K562 (cell line): Measurements from ENCODE around the gene CAST. TPM values are rescaled to one million over a fixed set of nuclear protein-coding genes. Genes with fewer than 3 reads are reported as not detected.

Experiments used
- ATAC-seq: fragments of 200-7000 bp; cut with Tn5 transposase; 3 replicates; pipeline ENCODE4 v1.9.1; 2020; ENCODE audit warnings: moderate library complexity
- BruUV-seq: library from RNA; stranded (reverse); fragments of 400-500 nt; replicated peaks from 2 replicates; lab custom pipeline; 2021; lab: Mats Ljungman, UMichigan
- CTCF ChIA-PET: fragments of 300-600 bp; formaldehyde crosslinking; extraction: SDS; loops from one replicate; lab custom pipeline; 2021; ENCODE audit warnings: low intra/inter-chr PET ratio; lab: Yijun Ruan, JAX
- POLR2A ChIA-PET: fragments of 300-600, 350-650 bp; sonication (Branson Sonifier 250); formaldehyde crosslinking; extraction: SDS; loops from one replicate; lab custom pipeline; 2021; ENCODE audit warnings: antibody characterized with exemption, inconsistent platforms; lab: Yijun Ruan, JAX
- DNase-seq, 4 experiments: peaks; one replicate each; pipeline versions ENCODE4 v3.0.0 to v3.0.0-alpha.2; 2011 to 2018; ENCODE audit warnings: low spot score in 3 of 4, mixed read lengths in 3 of 4; ENCODE audit errors: extremely low read depth in 1 of 4
- FAIRE-seq: peaks from 2 replicates; lab custom pipeline; 2011; peaks lifted over from hg19 to GRCh38; lab: Jason Lieb, UNC
- H2AFZ ChIP-seq: 2 replicates; pipeline ENCODE4 v1.6.0; 2011; ENCODE audit warnings: low read depth, low read length, control low read depth, inconsistent platforms
- H3K27ac ChIP-seq: fragments of 200-600 bp; 3 replicates; pipeline ENCODE4 v1.8.0; 2011; ENCODE audit warnings: low read depth, mild to moderate bottlenecking, control low read depth, inconsistent platforms, low read length, moderate library complexity, mixed read lengths; ENCODE audit errors: extremely low read depth
- H3K27me3 ChIP-seq, 2 experiments: fragments of 300-600 bp in 1 of 2; 2 replicates in 1 of 2; 3 replicates in 1 of 2; pipeline versions ENCODE4 v1.6.0 to v1.8.0; 2011; ENCODE audit warnings: inconsistent platforms in 2 of 2, low read length in 2 of 2, mild to moderate bottlenecking in 1 of 2, mixed read lengths in 1 of 2, moderate library complexity in 1 of 2; ENCODE audit not compliant: control insufficient read depth in 2 of 2, insufficient read depth in 2 of 2
- H3K36me3 ChIP-seq: fragments of 300-600 bp; 3 replicates; pipeline ENCODE4 v1.8.0; 2011; ENCODE audit warnings: mild to moderate bottlenecking, low read length, inconsistent platforms; ENCODE audit not compliant: control insufficient read depth, insufficient read depth
- H3K4me1 ChIP-seq, 2 experiments: fragments of 200-600 bp in 1 of 2; replicated peaks in 1 of 2; 2 replicates in 1 of 2; 3 replicates in 1 of 2; pipeline versions ENCODE4 v1.5.1 to v1.8.0; 2011; ENCODE audit warnings: inconsistent platforms in 2 of 2, low read length in 2 of 2, mild to moderate bottlenecking in 1 of 2, mixed read lengths in 1 of 2, moderate library complexity in 1 of 2; ENCODE audit not compliant: control insufficient read depth in 2 of 2, insufficient read depth in 2 of 2
- H3K4me2 ChIP-seq: 2 replicates; pipeline ENCODE4 v1.6.1; 2011; ENCODE audit warnings: low read length, control low read depth, inconsistent platforms, mixed read lengths; ENCODE audit not compliant: insufficient read depth
- H3K4me3 ChIP-seq: fragments of 200-600 bp; sonication (generic), shearing (Covaris generic); 2 replicates; pipeline ENCODE4 v1.5.1; 2016; ENCODE audit warnings: control low read depth, inconsistent platforms
- H3K79me2 ChIP-seq: fragments of 200-600 bp; 3 replicates; pipeline ENCODE4 v1.8.0; 2011; ENCODE audit warnings: low read length, inconsistent platforms; ENCODE audit not compliant: control insufficient read depth, insufficient read depth
- H3K9ac ChIP-seq, 2 experiments: 2 replicates each; pipeline versions ENCODE4 v1.6.0 to v1.6.1; 2011; ENCODE audit warnings: low read depth in 2 of 2, low read length in 2 of 2, control low read depth in 1 of 2, inconsistent platforms in 1 of 2, mild to moderate bottlenecking in 1 of 2, mixed read lengths in 1 of 2; ENCODE audit not compliant: insufficient read depth in 1 of 2
- H3K9me1 ChIP-seq: one replicate; pipeline ENCODE4 v1.6.0; 2011; ENCODE audit warnings: inconsistent platforms, mild to moderate bottlenecking, low read length, moderate library complexity; ENCODE audit not compliant: control insufficient read depth, insufficient read depth
- H3K9me3 ChIP-seq: replicated peaks from 2 replicates; pipeline ENCODE4 v1.5.1; 2011; ENCODE audit warnings: low read depth, low read length, inconsistent platforms; ENCODE audit not compliant: control insufficient read depth, insufficient read depth
- H4K20me1 ChIP-seq: replicated peaks from 2 replicates; pipeline ENCODE4 v1.6.1; 2011; ENCODE audit warnings: low read length, inconsistent platforms, mixed read lengths; ENCODE audit not compliant: control insufficient read depth, insufficient read depth
- CCNT2 ChIP-seq: IDR thresholded peaks from 2 replicates; pipeline ENCODE4 v1.6.1; 2011; ENCODE audit warnings: borderline replicate concordance, low read depth, mild to moderate bottlenecking, moderate library complexity, mixed read lengths, low read length; ENCODE audit not compliant: insufficient read length; ENCODE audit errors: extremely low read depth
- CHCHD3 ChIP-seq: fragments of 250-450 bp; sonication (Bioruptor Pico); IDR thresholded peaks from 2 replicates; pipeline ENCODE4 v2.1.2; 2022; ENCODE audit warnings: mild to moderate bottlenecking
- EP300 ChIP-seq: IDR thresholded peaks from 2 replicates; pipeline ENCODE4 v1.6.1; 2012; ENCODE audit warnings: low read length, improper control_type of control experiment
- EZH2 ChIP-seq: IDR thresholded peaks from 2 replicates; pipeline ENCODE4 v1.6.1; 2012; ENCODE audit warnings: low read depth, mild to moderate bottlenecking, inconsistent platforms, low read length, borderline replicate concordance
- FOS ChIP-seq: IDR thresholded peaks from 3 replicates; pipeline ENCODE4 v1.6.1; 2011; ENCODE audit not compliant: insufficient read length; ENCODE audit errors: extremely low read depth
- FOSL1 ChIP-seq: fragments of 200-800 bp; sonication (Bioruptor generic); conservative IDR thresholded peaks from 2 replicates; pipeline ENCODE4 v1.6.1; 2016; ENCODE audit warnings: missing genetic modification characterization, missing compliant biosample characterization
- GATAD2A ChIP-seq: fragments of 450-650 bp; IDR thresholded peaks from 2 replicates; pipeline ENCODE4 v1.6.1; 2017
- HLTF ChIP-seq: fragments of 450-650 bp; IDR thresholded peaks from 2 replicates; pipeline ENCODE4 v1.6.1; 2016
- NR4A1 ChIP-seq, 2 experiments: fragments of 250-450 bp in 1 of 2; fragments of 450-650 bp in 1 of 2; sonication (Bioruptor Pico) in 1 of 2; IDR thresholded peaks; 2 replicates each; pipeline versions ENCODE4 v1.4.0 to v1.6.1; 2016 to 2020; ENCODE audit warnings: mild to moderate bottlenecking in 2 of 2, missing compliant biosample characterization in 1 of 2, missing genetic modification characterization in 1 of 2, moderate library complexity in 1 of 2
- PYGO2 ChIP-seq: fragments of 450-650 bp; IDR thresholded peaks from 2 replicates; pipeline ENCODE4 v1.6.1; 2016; ENCODE audit warnings: mild to moderate bottlenecking, missing genetic modification characterization, moderate library complexity, missing compliant biosample characterization
- SOX6 ChIP-seq: fragments of 450-650 bp; IDR thresholded peaks from 2 replicates; pipeline ENCODE4 v1.6.1; 2014; ENCODE audit warnings: mild to moderate bottlenecking
- TFAM ChIP-seq: fragments of 250-450 bp; sonication (Bioruptor Pico); conservative IDR thresholded peaks from 2 replicates; pipeline ENCODE4 v1.5.0; 2021; ENCODE audit warnings: mild to moderate bottlenecking, moderate library complexity
- ZBTB26 ChIP-seq: fragments of 450-650 bp; formaldehyde crosslinking; IDR thresholded peaks from 2 replicates; pipeline ENCODE4 v1.4.0; 2022; ENCODE audit warnings: missing genetic modification characterization
- ZNF76 ChIP-seq: fragments of 250-450 bp; sonication (Bioruptor Pico); IDR thresholded peaks from 2 replicates; pipeline ENCODE4 v1.4.0; 2020; ENCODE audit warnings: mild to moderate bottlenecking, moderate library complexity, borderline replicate concordance
- ZNF766 ChIP-seq: fragments of 200-800 bp; sonication (Bioruptor generic); conservative IDR thresholded peaks from 2 replicates; pipeline ENCODE4 v1.6.1; 2016; ENCODE audit warnings: missing genetic modification characterization, missing compliant biosample characterization
- WGBS: fragments of 100-300 bp; shearing (Covaris generic); methylation state at CpG from one replicate; pipeline ENCODE4 v1.1.6; 2016; ENCODE audit warnings: low coverage, mixed read lengths; ENCODE audit not compliant: insufficient coverage; ENCODE audit errors: missing lambda C conversion rate; 5-methylcytosine and 5-hydroxymethylcytosine counted together
- in situ Hi-C: fragments of 300-500 bp; cut with MboI; formaldehyde crosslinking; loops from 4 replicates; pipeline ENCODE4 v1.15.0; 2018; ENCODE audit warnings: inconsistent platforms, mixed read lengths
- intact Hi-C: fragments of 100-400 bp; cut with micrococcal nuclease; formaldehyde crosslinking; loops from 2 replicates; pipeline ENCODE4 v1.14.2; 2022
- polyA plus RNA-seq, 8 experiments: library from polyadenylated mRNA; depleted of rRNA in 4 of 8; stranded (reverse) in 5 of 8; unstranded in 3 of 8; fragments of >200 nt; fragmentation: Nextera tagmentation in 2 of 8; fragmentation: Illumina TruSeq in 1 of 8; extraction: Ambion mirVana in 2 of 8; extraction: Trizol in 1 of 8; gene quantifications; 2 replicates each; pipeline versions ENCODE4 v1.2.1 to v1.2.3, GENCODE V29; 2011 to 2014; ENCODE audit warnings: inconsistent platforms in 1 of 8, missing spikeins in 1 of 8
- total RNA-seq, 7 experiments: library from RNA; depleted of rRNA in 6 of 7; stranded (reverse); fragments of >200 nt in 6 of 7; fragmentation: Illumina TruSeq in 2 of 7; extraction: Trizol in 2 of 7; gene quantifications; 2 replicates each; pipeline versions ENCODE4 v1.2.1 to v1.2.3, GENCODE V29; 2011 to 2021; ENCODE audit warnings: low replicate concordance in 1 of 7

Gene CAST
- total and polyA plus RNA-seq, 9 of the 15 experiments (the other 6 are each of a cell fraction or from before 2014, with no cell fraction given), result 55.5 to 136 (median 86.1) TPM

DNA sequence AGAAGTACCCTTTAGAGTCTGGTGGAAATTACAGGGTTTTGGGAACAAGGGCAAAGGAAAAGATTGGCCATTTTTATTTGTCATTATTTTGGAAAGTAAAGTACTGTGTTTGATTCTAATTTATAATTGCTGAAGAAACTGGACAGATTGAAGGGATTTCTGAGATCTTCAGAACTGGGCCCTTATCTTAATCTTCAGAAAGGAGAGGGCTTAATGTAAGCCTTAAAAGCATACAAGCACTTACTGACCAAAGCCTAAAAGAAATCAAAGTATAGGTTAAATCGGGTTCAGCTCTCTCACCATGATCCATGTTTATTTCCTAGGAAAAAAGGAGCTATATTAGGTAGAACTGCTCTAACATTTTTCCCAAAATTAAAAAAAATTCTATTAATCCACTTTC lies 109.9 kb downstream of the CAST start:
- WGBS, result 80% methylated on average over 1 of the region's 1 CpG
- H3K9me1 ChIP-seq, result no peaks in the 10 kb centered on the region
- POLR2A ChIA-PET, result interaction anchor here (1.2 to 1.9 kb wide), 2 partner anchors 10 to 32 kb away, joined by 3 to 5 read pairs; no protein-coding TSS in a partner anchor
- no peaks in the 10 kb centered on the region for H3K79me2 ChIP-seq
- TF ChIP-seq ZBTB26, result no peak
- no peak for TF ChIP-seq CHCHD3 (CRISPR knock-in tag)
- TF ChIP-seq FOS, result no peak
- no peak for TF ChIP-seq PYGO2 (tag)
- TF ChIP-seq TFAM, result no peak
- TF ChIP-seq EZH2, result no peak
- no peak for TF ChIP-seq GATAD2A
- no peak for TF ChIP-seq SOX6
- TF ChIP-seq ZNF766, result no peak
- TF ChIP-seq ZNF76 (CRISPR knock-in tag), result no peak
- TF ChIP-seq HLTF, result no peak
- TF ChIP-seq NR4A1 (CRISPR knock-in tag; IDR thresholded peaks at IDR 0.05), result no peak
- TF ChIP-seq NR4A1 (tag; IDR thresholded peaks at IDR 0.05), result no peak
- TF ChIP-seq FOSL1 (tag), result no peak
- no peak for TF ChIP-seq CCNT2
- no peak for TF ChIP-seq EP300
- H3K9me3 ChIP-seq, result no peaks in the 10 kb centered on the region
- H3K4me1 ChIP-seq, result no peaks in the 10 kb centered on the region
- H3K4me3 ChIP-seq, result no peak overlapping the region
- H3K36me3 ChIP-seq, result peaks cover 92% of the 10 kb centered on the region
- H3K4me2 ChIP-seq, result no peak overlapping the region
- DNase-seq (no peak), ATAC-seq (no peak), FAIRE-seq (no peak)
- in situ Hi-C loops, result no loop called here
- CTCF ChIA-PET, result no interaction called here
- no peaks in the 10 kb centered on the region for H3K27me3 ChIP-seq
- intact Hi-C loops, result no loop called here
- no peaks in the 10 kb centered on the region for H4K20me1 ChIP-seq
- H3K27ac ChIP-seq, result no peak overlapping the region
- no TSS peak for BruUV-seq
- H2AFZ ChIP-seq, result no peak overlapping the region
- H3K9ac ChIP-seq, result no peak overlapping the region
